Ramos (cell line): ENCODE measurements around the gene RPN2.

Experiments
- in situ Hi-C: fragments of 300-500 bp; cut with MboI; formaldehyde crosslinking; loops from one replicate; pipeline ENCODE4 v1.14.3; 2022; ENCODE audit warnings: low sequenced_read_pairs; ENCODE audit not compliant: unreplicated experiment

Gene RPN2

GRCh38 chr20:37285664-37286374 is 106.7 kb downstream of the RPN2 start:
- in situ Hi-C loops, result no loop called here

GRCh38 chr20:37288091-37288490 is 109.0 kb downstream of the RPN2 start:
- in situ Hi-C loops, result no loop called here

DNA sequence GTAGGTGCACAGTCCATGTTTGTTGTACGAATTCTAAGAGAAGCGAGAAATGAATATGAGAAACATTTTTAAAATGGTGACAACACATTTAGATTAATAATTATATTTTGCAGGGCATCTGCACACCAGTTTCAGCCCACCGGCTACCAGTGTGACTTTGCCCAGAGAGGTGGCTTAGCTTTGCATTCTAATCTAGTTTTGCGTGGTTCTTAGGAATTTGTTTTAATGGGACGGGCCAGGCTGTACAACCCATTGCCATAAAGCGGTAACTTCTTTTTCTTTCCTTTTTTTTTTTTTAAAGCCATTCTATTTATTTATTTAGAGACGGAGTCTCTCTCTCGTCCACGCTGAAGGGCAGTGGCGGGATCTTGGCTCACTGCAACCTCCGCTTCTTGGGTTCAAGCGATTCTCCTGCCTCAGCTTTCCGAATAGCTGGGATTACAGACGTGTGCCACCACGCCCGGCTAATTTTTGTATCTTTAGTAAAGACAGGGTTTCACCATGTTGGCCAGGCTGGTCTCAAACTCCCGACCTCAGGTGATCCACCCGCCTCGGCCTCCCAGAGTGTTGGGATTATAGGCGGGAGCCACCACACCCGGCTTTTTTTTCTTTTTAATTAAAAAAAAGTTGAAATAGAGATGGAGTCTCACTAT is 111.2 kb downstream of the RPN2 start:
- in situ Hi-C loops, result no loop called here
